Measurements from ENCODE around the gene PRICKLE2.
"Not testable (repeated sequence)": the region's sequence is repeated elsewhere in the genome, so short reads cannot be mapped to it uniquely, and the experiment has no call there.

Gene PRICKLE2

GRCh38 chr3:64093825-64094712, 131.2 kb downstream of the PRICKLE2 start:
- no peak for DNase-seq

DNA sequence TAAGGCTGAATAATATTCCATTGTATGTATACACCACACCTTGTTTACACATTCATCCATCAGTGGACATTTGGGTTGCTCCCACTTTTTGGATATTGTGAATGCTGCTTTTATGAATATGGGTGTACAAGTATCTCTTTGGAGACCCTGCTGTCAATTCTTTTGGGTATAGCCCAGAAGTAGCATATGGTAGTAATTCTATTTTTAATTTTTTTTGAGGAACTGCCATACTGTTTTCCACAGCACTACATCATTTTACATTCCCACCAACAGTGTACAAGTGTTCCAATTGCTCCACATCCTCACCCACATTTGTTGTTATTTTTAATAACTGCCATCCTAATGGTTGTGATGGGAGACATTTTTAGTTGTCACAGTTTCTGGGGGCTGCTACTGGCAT, 132.1 kb downstream of the PRICKLE2 start:
- DNase-seq: no peak

GRCh38 chr3:64091501-64091900, 133.8 kb downstream of the PRICKLE2 start:
- DNase-seq: no peak

- not testable (repeated sequence) for DNase-seq
These were observed 135.9 kb downstream of the PRICKLE2 start for GRCh38 chr3:64089386-64089785.

- DNase-seq: no peak
These were observed 136.7 kb downstream of the PRICKLE2 start for GRCh38 chr3:64088408-64089205.

DNA sequence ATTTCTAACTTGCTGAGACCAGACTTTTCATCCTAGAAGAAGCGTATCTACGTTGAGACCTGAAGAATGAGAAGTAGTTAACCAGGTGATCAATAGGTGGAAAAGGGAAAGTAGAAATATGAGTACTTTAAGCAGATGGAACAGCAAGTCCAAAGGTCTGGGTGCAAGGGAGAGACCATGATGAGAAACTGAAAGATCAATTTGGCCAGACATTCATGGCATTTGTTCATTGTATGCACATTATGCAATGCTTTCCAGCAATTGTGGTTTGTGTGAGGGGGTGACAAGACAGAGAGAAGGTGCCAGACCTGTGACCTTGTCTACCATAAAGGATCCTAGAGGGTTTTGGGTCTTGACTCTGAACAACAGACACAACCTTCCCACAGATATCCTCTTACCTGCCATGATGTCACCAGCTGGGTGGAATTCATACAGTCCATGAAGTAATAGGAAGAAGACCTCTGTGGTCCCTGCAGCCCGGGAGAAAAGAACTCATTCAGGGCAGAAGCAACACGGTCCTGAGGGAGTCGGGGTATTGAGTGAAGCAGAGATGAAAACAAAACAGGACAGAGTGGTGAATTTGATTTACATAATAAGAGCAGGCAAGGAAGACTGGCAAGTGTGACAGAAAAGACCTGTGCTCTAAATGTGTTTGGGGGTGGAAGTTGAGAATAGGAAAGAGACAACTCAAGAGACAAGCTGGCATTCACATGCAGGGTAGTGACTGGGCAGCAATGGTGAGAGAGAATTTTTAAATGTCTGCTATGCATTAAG, 138.6 kb downstream of the PRICKLE2 start:
- DNase-seq: no peak

DNA sequence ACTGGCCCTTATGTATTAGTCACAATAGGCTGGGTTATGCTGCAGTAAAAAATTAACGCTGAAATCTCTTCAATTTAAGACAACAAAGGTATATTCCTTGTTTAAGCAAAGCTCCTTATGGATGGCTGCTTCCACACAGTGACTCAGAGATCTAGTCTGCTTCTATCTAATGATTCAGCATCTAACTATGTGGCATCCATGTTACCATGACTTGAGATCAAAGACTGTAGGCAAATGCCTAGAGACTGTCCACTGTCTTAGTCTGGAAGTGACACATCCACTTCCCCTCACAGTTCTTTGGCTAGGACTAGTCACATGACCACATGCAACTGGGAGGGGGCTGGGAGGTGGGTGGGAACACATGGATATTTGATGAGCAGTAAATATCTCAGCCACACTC, 140.6 kb downstream of the PRICKLE2 start:
- no peak for DNase-seq

- no peak for DNase-seq
These were observed 141.7 kb downstream of the PRICKLE2 start for GRCh38 chr3:64083575-64083974.

GRCh38 chr3:64082961-64083541, 142.2 kb downstream of the PRICKLE2 start:
- DNase-seq: no peak

GRCh38 chr3:64082411-64082810, 142.9 kb downstream of the PRICKLE2 start:
- DNase-seq: no peak

DNA sequence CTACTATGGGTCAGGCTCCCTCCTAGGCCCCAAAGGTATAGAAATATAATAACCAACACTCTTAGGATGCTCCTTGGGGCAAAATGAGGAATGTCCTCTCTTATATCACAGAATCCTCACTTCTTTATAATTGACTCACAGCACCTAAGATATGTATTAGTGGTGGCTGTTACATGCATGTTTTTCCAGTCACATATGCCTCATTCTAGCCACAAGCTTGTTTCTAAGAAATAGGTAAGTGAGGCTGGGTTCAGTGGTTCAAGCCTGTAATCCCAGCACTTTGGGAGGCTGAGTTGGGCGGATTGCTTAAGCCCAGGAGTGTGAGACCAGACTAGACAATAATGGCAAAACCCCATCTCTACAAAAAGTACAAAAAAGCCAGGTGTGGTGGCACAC, 144.0 kb downstream of the PRICKLE2 start:
- DNase-seq: peak in 1 of 5 experiments; percentile 4

DNA sequence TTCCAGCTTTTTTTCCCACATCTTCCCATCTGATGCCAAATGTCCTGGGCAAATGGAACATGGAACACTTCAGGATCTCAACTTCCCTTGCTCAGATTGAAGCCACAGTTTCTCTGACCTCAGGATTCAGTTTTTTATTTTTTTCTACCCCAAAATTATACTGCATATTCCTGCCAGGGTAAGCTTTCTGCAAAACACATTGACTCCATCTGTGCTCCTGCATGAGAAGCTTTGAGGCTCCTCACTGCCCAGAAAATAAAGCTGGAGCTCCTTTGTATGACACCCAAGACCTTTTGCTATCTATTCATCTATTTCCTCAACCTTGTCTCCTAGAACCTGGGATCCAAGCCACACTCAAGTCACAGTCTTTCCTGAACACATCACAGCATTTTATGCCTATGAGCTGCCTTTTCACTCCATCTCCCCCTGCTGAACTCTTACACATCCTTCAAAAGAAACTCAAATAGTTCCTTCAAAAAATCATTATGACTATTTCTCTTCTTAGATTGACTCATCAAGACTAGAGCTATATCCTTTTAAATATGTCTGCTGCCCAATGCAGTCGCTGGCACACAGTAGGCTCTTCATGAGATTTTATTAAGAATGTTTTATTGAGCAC, 144.5 kb downstream of the PRICKLE2 start:
- peak in 1 of 5 experiments; percentile 7 for DNase-seq

DNA sequence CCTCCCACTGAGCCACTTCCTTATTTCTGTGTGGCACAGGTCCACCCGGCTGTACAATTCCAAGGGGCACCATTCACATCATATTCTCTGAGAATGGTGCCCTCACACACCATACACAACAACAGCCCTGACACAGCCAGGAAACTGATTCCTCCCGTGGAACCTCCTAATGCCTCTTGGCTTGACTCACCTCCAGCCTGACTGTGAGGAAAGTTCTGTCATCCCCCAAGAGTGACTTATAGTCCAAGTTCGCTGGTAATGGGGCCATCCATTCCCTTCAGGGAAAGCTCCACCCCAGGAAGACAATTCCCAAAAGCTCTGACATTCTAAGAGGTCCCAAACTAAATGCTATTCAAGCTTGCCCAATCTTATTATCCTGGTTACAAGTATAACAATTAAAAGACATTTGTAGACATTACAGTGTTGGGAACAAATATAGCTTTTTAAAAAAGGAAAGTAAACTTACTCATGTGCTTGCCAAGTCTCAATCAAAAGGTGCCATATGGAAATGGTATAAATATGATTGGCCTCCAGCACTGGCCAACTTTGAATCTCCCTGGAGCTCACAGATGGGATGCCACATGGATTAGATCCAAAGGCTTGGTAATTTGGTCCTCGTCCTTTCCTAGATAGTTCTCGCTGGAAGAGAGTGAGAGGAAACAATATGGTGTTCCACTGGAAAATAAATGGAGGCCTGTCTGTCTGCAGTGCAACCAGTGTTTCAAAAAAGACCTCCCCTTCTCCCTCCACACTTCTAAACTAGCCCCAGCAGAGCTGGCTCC, 145.7 kb downstream of the PRICKLE2 start:
- no peak for DNase-seq

GRCh38 chr3:64078966-64079365, 146.3 kb downstream of the PRICKLE2 start:
- DNase-seq: no peak

GRCh38 chr3:64074895-64075679, 150.2 kb downstream of the PRICKLE2 start:
- no peak for DNase-seq

GRCh38 chr3:64074060-64074459, 151.2 kb downstream of the PRICKLE2 start:
- no peak for DNase-seq

DNA sequence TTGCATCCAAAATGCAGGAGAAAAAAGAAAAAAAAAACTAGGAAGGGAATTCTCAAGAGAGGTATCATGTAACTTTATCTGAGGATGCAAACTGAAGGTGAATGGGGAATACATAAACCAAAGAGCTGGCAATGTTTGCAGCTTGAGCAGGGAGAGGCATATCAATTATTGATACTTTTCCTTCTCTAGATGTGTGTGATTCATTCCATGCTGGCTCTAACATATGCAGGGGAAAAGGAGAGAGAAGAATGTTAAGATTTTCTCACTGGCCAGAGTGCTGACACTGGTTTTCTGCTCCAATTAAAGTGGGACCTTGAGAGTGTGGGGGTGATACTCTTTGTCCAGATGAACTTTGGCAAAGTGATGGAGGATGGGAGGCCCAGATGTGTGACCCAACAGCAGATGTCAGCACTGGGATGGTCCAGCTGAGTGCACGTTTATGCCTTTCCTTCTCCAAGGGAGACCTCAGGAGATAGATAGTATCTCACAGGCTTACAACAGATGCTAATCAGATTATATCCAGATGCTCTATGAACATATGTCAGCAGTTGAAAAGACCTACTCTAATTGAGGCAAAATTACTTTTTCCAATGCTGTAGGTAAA, 152.0 kb downstream of the PRICKLE2 start:
- no peak for DNase-seq

DNA sequence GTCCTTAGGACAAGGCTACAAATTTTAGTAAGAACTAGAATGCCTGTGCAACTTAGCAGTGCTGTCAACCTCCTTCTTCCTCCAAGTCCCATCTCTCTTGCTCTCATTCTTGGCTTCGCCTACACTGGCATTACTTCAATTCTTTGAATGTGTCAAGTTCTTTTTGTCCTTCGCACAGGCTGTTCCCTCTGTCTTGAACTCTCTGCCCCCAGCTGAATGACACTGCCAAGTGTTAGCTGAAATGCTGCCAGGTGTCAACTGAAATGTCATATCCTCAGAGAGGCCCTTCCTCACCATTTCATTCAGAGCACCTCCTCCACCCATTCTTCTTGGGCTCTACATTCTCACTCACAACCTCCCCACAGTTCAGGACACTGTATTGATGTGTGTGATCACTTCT, 153.1 kb downstream of the PRICKLE2 start:
- no peak for DNase-seq

DNA sequence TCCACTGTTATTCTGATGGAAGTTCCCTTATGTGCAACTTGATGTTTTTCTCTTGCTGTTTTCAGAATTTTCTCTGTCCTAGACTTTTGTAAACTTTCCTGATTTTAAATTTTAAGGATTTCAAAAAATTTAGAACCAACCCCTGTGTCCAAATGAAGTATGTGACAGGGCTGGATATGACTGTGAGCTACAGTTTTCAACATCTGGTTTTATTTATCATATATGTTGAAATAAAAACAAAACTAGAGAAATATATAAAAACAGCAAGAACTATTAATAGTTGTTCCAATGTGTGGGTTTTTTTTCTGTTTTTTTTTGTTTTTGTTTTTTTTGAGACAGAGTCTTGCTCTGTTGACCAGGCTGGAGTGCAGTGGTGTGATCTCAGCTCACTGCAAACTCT, 154.6 kb downstream of the PRICKLE2 start:
- DNase-seq: no peak
